Caco-2 (cell line): Measurements from ENCODE around the gene SPDYE4. TPM values are rescaled to one million over a fixed set of nuclear protein-coding genes. Genes with fewer than 3 reads are reported as not detected.

ENCODE experiments used
- BruUV-seq: library from RNA; stranded (reverse); fragments of 400-500 nt; replicated peaks from 2 replicates; lab custom pipeline; 2021; lab: Mats Ljungman, UMichigan
- CTCF ChIA-PET: fragments of 300-600 bp; sonication (Branson Sonifier 250); formaldehyde crosslinking; loops from one replicate; lab custom pipeline; 2022; ENCODE audit warnings: antibody characterized with exemption; lab: Charles Lee
- POLR2A ChIA-PET: fragments of 300-600 bp; sonication (Branson Sonifier 250); formaldehyde crosslinking; loops from one replicate; lab custom pipeline; 2022; ENCODE audit warnings: antibody characterized with exemption; lab: Charles Lee
- DNase-seq, 2 experiments: peaks; one replicate each; pipeline versions ENCODE4 v3.0.0 to v3.0.0-alpha.2; 2020 to 2022
- H3K27me3 ChIP-seq: replicated peaks from 2 replicates; pipeline ENCODE4 v1.6.0; 2011; ENCODE audit warnings: low read length; ENCODE audit not compliant: control insufficient read depth, insufficient read depth
- H3K36me3 ChIP-seq: 2 replicates; pipeline ENCODE4 v1.5.1; 2011; ENCODE audit warnings: low read length; ENCODE audit not compliant: control insufficient read depth, insufficient read depth
- H3K4me1 ChIP-seq: fragments of 250-450 bp; sonication (Bioruptor Pico); 2 replicates; pipeline ENCODE4 v1.5.1; 2020; ENCODE audit warnings: mild to moderate bottlenecking
- H3K4me3 ChIP-seq: 2 replicates; pipeline ENCODE4 v1.5.1; 2011; ENCODE audit warnings: low read depth, mild to moderate bottlenecking, control low read depth, low read length
- H3K9me3 ChIP-seq: fragments of 250-450 bp; sonication (Bioruptor Pico); 2 replicates; pipeline ENCODE4 v1.5.1; 2020; ENCODE audit warnings: mild to moderate bottlenecking, moderate library complexity
- H3K27ac Mint-ChIP-seq: one replicate; pipeline ENCODE4 v1.8.0; 2022; ENCODE audit warnings: mixed read lengths; ENCODE audit not compliant: unreplicated experiment
- H3K27me3 Mint-ChIP-seq: one replicate; pipeline ENCODE4 v1.8.0; 2022; ENCODE audit warnings: mixed read lengths; ENCODE audit not compliant: insufficient read depth, unreplicated experiment
- H3K36me3 Mint-ChIP-seq: one replicate; pipeline ENCODE4 v1.8.0; 2022; ENCODE audit warnings: mild to moderate bottlenecking, mixed read lengths; ENCODE audit not compliant: insufficient read depth, unreplicated experiment
- H3K4me1 Mint-ChIP-seq: one replicate; pipeline ENCODE4 v1.8.0; 2022; ENCODE audit warnings: low read depth, mixed read lengths; ENCODE audit not compliant: unreplicated experiment
- H3K4me3 Mint-ChIP-seq: one replicate; pipeline ENCODE4 v1.8.0; 2022; ENCODE audit warnings: mild to moderate bottlenecking, moderate library complexity, mixed read lengths; ENCODE audit not compliant: unreplicated experiment
- H3K9me3 Mint-ChIP-seq: one replicate; pipeline ENCODE4 v1.8.0; 2022; ENCODE audit warnings: mixed read lengths; ENCODE audit not compliant: unreplicated experiment
- CTCF ChIP-seq, 2 experiments: fragments of 200-600 bp in 1 of 2; IDR thresholded peaks; 1 replicate in 1 of 2; 2 replicates in 1 of 2; pipeline versions ENCODE4 v1.5.1 to v1.8.0; 2011 to 2022; ENCODE audit warnings: antibody characterized with exemption in 1 of 2, control low read depth in 1 of 2, inconsistent platforms in 1 of 2, low read depth in 1 of 2, low read length in 1 of 2, mild to moderate bottlenecking in 1 of 2, moderate library complexity in 1 of 2; ENCODE audit not compliant: insufficient read depth in 1 of 2, severe bottlenecking in 1 of 2, unreplicated experiment in 1 of 2
- intact Hi-C: fragments of 100-400 bp; cut with micrococcal nuclease; formaldehyde crosslinking; loops from one replicate; pipeline ENCODE4 v1.10.0; 2022; ENCODE audit not compliant: unreplicated experiment
- total RNA-seq: library from RNA; stranded (reverse); gene quantifications from 2 replicates; pipeline ENCODE4 v1.2.3, GENCODE V29; 2022

The SPDYE4 gene
- total RNA-seq, 1 experiment from 2014 or later, result not detected

- no peak overlapping the region for H3K4me3 Mint-ChIP-seq
These were observed 45.6 kb downstream of the SPDYE4 start for GRCh38 chr17:8712698-8713097.

GRCh38 chr17:8711291-8711690 lies 47.1 kb downstream of the SPDYE4 start:
- H3K4me3 ChIP-seq, result no peak overlapping the region
- H3K27me3 Mint-ChIP-seq, result no peaks in the 10 kb centered on the region
- H3K4me1 ChIP-seq, result no peaks in the 10 kb centered on the region
- no peaks in the 10 kb centered on the region for H3K36me3 Mint-ChIP-seq
- ChIA-PET POLR2A (no interaction called here), CTCF (no interaction called here)
- intact Hi-C loops, result no loop called here
- H3K36me3 ChIP-seq, result no peaks in the 10 kb centered on the region
- no peak for DNase-seq
- H3K9me3 Mint-ChIP-seq, result no peaks in the 10 kb centered on the region
- H3K27me3 ChIP-seq, result no peaks in the 10 kb centered on the region
- BruUV-seq, result no TSS peak
- TF ChIP-seq CTCF (IDR thresholded peaks at IDR 0.05; ENCODE audit: insufficient read depth in 1 of 2, low read depth in 1 of 2, low read length in 1 of 2, severe bottlenecking in 1 of 2, unreplicated experiment in 1 of 2), result no peak
- no peak overlapping the region for H3K4me3 Mint-ChIP-seq
- H3K27ac Mint-ChIP-seq, result no peak overlapping the region
- no peaks in the 10 kb centered on the region for H3K9me3 ChIP-seq
- no peaks in the 10 kb centered on the region for H3K4me1 Mint-ChIP-seq

More at GRCh38 chr17:8712698-8713097, 45.6 kb downstream of the SPDYE4 start:
- Mint-ChIP-seq H3K9me3 (no peaks in the 10 kb centered on the region), H3K27me3 (no peaks in the 10 kb centered on the region), H3K27ac (no peak overlapping the region), H3K4me1 (no peaks in the 10 kb centered on the region), H3K36me3 (no peaks in the 10 kb centered on the region)
- H3K4me1 ChIP-seq, result no peaks in the 10 kb centered on the region
- POLR2A ChIA-PET, result no interaction called here
- no peak for DNase-seq
- intact Hi-C loops, result no loop called here
- no peak overlapping the region for H3K4me3 ChIP-seq
- no peaks in the 10 kb centered on the region for H3K36me3 ChIP-seq
- CTCF ChIA-PET, result no interaction called here
- no peak for TF ChIP-seq CTCF (IDR thresholded peaks at IDR 0.05; ENCODE audit: insufficient read depth in 1 of 2, low read depth in 1 of 2, low read length in 1 of 2, severe bottlenecking in 1 of 2, unreplicated experiment in 1 of 2)
- no TSS peak for BruUV-seq
- H3K9me3 ChIP-seq, result no peaks in the 10 kb centered on the region
- no peaks in the 10 kb centered on the region for H3K27me3 ChIP-seq

- H3K36me3 ChIP-seq, result no peaks in the 10 kb centered on the region
- no peaks in the 10 kb centered on the region for H3K36me3 Mint-ChIP-seq
- CTCF ChIA-PET, result no interaction called here
- no peak overlapping the region for H3K4me3 Mint-ChIP-seq
- H3K4me3 ChIP-seq, result no peak overlapping the region
- BruUV-seq, result no TSS peak
- no peaks in the 10 kb centered on the region for H3K4me1 ChIP-seq
- no peaks in the 10 kb centered on the region for H3K27me3 ChIP-seq
- no peaks in the 10 kb centered on the region for H3K27me3 Mint-ChIP-seq
- POLR2A ChIA-PET, result no interaction called here
- no peaks in the 10 kb centered on the region for H3K9me3 ChIP-seq
- H3K9me3 Mint-ChIP-seq, result no peaks in the 10 kb centered on the region
- TF ChIP-seq CTCF (IDR thresholded peaks at IDR 0.05; ENCODE audit: insufficient read depth in 1 of 2, low read depth in 1 of 2, low read length in 1 of 2, severe bottlenecking in 1 of 2, unreplicated experiment in 1 of 2), result no peak
- DNase-seq, result no peak
- no peak overlapping the region for H3K27ac Mint-ChIP-seq
- no peaks in the 10 kb centered on the region for H3K4me1 Mint-ChIP-seq
- intact Hi-C loops, result no loop called here
These were observed 47.5 kb downstream of the SPDYE4 start for GRCh38 chr17:8710813-8711212.
